Measurements from ENCODE around the gene DOLPP1. TPM values are rescaled to one million over a fixed set of nuclear protein-coding genes. Genes with fewer than 3 reads are reported as not detected.
A peak's percentile ranks its signal among the peaks of the same experiment; 100 is the strongest.

DOLPP1 gene
- total RNA-seq, 1 experiment from 2014 or later = 39.0 TPM

DNA sequence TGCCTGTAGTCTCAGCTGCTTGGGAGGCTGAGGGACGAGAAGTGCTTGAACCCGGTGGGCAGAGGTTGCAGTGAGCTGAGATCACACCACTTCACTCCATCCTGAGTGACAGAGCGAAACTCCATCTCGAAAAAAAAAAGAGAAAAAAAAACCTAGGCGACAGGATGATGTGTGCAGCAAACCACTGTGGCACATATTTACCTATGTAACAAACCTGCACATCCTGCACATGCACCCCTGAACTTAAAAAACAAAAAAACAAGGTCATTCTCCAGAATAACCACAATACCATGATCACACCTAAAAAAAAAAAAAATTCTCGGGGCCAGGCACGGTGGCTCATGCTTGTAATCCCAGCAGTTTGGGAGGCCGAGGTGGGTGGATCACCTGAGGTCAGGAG is 7.5 kb upstream of the DOLPP1 start:
- Histone ChIP-seq H3K36me3 (no peaks in the 10 kb centered on the region), H3K27me3 (no peaks in the 10 kb centered on the region), H3K4me1 (peaks cover 8% of the 10 kb centered on the region; the same call in 1 of the 2 replicates), H3K9me3 (replicated peaks) (no peaks in the 10 kb centered on the region), H3K4me3 (no peak overlapping the region), H3K27ac (no peak overlapping the region)
- no peak for DNase-seq

DNA sequence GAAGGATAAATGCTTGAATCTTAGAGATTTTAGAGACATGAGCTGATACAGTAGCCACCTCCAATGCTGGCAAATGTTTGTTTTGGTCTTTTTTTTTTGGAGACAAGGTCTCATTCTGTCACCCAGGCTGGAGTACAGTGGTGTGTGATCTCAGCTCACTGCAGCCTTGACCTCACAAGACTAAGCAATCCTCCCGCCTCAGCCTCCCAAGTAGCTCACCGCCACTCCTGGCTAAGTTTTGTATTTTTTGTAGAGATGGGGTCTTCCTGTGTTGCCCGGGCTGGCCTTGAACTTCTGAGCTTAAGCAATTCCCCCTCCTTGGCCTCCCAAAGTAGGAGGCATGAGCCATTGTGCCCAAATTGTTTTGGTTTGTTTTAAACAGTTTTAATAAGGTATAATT is 6.8 kb upstream of the DOLPP1 start:
- peaks cover 4% of the 10 kb centered on the region; the same call in 1 of the 2 replicates for H3K4me1 ChIP-seq
- DNase-seq = no peak
- no peaks in the 10 kb centered on the region for H3K36me3 ChIP-seq
- no peak overlapping the region for H3K27ac ChIP-seq
- H3K9me3 ChIP-seq (replicated peaks) = no peaks in the 10 kb centered on the region
- H3K27me3 ChIP-seq = no peaks in the 10 kb centered on the region
- no peak overlapping the region for H3K4me3 ChIP-seq

- no peak overlapping the region for H3K4me3 ChIP-seq
- DNase-seq = no peak
- H3K4me1 ChIP-seq = no peaks in the 10 kb centered on the region
- H3K36me3 ChIP-seq = no peaks in the 10 kb centered on the region
- H3K9me3 ChIP-seq (replicated peaks) = no peaks in the 10 kb centered on the region
- H3K27ac ChIP-seq = no peak overlapping the region
- H3K27me3 ChIP-seq = no peaks in the 10 kb centered on the region
Observed at GRCh38 chr9:129075996-129076639, 4.8 kb upstream of the DOLPP1 start.

DNA sequence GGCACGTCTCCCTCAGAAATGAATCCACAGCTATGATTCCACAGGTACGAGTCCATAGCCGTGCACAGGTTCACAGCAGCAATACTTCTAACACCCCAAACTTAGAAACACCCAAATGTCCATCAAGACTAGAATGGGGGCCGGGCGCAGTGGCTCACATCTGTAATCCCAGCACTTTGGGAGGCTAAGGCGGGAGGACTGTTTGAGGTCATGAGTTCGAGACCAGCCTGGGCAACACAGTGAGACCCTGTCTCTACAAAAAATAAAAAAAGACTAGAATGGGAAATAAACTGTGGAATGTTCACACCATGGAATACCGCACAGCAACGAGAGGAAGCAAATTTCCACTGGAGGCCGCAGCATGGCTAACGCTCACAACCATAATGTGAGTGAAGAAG is 4.3 kb upstream of the DOLPP1 start:
- Histone ChIP-seq H3K36me3 (no peaks in the 10 kb centered on the region), H3K4me3 (no peak overlapping the region), H3K27ac (no peak overlapping the region), H3K9me3 (replicated peaks) (no peaks in the 10 kb centered on the region), H3K27me3 (no peaks in the 10 kb centered on the region), H3K4me1 (no peaks in the 10 kb centered on the region)
- no peak for DNase-seq

DNA sequence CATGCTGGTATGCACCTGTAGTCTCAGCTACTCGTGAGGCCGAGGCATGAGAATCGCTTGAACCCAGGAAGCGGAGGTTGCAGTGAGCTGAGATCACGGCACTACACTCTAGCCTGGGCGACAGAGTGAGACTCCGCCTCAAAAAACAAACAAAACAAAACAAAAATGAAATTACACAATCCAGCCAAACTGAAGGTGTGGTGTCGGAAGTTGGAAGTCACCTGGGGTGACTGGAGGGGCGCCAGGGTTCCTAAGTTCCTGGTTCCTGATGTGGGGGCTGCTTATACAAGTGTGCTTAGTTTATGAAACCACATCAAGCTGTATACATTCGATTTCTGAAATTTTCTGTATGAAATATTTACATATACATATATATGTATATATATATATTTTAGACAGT is 3.7 kb upstream of the DOLPP1 start:
- Histone ChIP-seq H3K9me3 (replicated peaks) (no peaks in the 10 kb centered on the region), H3K4me3 (no peak overlapping the region)
- no peak for DNase-seq

DNA sequence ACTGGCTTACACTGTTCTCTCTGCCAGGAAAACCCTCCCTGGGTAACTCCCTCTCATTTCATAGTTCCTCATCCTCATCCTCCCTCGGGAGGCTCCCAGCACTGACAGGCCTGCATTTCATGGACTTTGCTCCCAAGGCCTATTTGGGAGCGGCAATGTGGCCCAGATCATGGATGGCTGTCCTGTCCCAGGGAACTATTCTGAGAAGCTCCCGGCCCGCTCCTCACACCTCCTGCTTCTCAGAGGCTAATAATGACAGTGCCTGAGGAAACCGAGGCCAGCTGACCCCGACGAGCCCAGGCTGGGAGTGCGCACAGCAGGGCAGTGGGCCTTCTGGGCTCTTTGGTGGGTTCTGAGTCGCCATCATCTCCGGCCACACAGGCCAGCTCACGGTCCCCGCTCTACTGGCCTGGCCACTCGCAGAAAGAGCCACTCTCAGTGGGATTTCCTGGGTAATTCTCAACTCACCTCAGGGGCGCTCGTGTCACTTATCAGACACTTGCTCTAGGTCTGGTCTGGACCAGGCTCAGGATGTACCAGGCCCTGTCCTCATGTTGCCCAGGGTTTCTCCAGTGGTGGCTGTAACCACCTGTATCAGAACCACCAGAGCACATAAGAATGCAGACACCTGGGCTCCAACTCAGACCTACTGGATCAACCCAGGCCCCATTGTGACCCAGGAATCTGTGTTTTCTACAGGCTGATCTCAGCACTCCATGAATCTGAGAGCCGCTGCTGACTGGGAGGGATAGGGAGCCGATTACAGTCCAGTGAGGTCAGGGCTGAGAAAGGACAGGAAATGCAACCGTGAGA is 2.0 kb upstream of the DOLPP1 start:
- no peak overlapping the region for H3K27ac ChIP-seq
- no peaks in the 10 kb centered on the region for H3K9me3 ChIP-seq (replicated peaks)
- H3K4me1 ChIP-seq = 0 out of 2 replicates have a peak, but pooled peaks cover 3% of the 10 kb centered on the region
- no peaks in the 10 kb centered on the region for H3K36me3 ChIP-seq
- no peak for DNase-seq
- H3K27me3 ChIP-seq = no peaks in the 10 kb centered on the region
- no peak overlapping the region for H3K4me3 ChIP-seq

More for the DNA sequence above, 3.7 kb upstream of the DOLPP1 start:
- no peaks in the 10 kb centered on the region for H3K36me3 ChIP-seq
- H3K27ac ChIP-seq = no peak overlapping the region
- 0 out of 2 replicates have a peak, but pooled peaks cover 3% of the 10 kb centered on the region for H3K4me1 ChIP-seq
- H3K27me3 ChIP-seq = no peaks in the 10 kb centered on the region

- Histone ChIP-seq H3K36me3 (peaks cover under 1% of the 10 kb centered on the region; the same call in 1 of the 2 replicates), H3K4me1 (0 out of 2 replicates have a peak, but pooled peaks cover 3% of the 10 kb centered on the region), H3K9me3 (replicated peaks) (no peaks in the 10 kb centered on the region), H3K27ac (no peak overlapping the region), H3K4me3 (peak overlapping the region; percentile 85), H3K27me3 (no peaks in the 10 kb centered on the region)
- DNase-seq = no peak
Observed at GRCh38 chr9:129079829-129080228, 1.1 kb upstream of the DOLPP1 start.

DNA sequence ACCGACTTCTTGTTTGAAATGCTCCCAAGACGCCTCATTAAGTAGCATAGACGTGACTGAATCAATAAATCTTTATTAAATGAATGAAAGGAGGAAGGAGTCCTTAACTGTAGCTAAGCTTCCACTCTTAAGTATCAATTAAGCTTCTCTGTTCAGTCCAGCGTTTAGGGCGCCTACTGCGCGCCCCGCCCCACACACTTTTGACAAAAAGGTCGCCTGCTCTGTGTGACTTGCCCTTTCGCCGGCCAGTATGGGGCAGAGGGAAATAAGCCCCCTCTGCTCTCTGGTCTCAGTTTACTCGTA is 662 bp upstream of the DOLPP1 start:
- H3K4me1 ChIP-seq = 0 out of 2 replicates have a peak, but pooled peaks cover 3% of the 10 kb centered on the region
- peak overlapping the region; percentile 85 for H3K4me3 ChIP-seq
- no peak overlapping the region for H3K27ac ChIP-seq
- peaks cover 5% of the 10 kb centered on the region for H3K36me3 ChIP-seq
- DNase-seq = no peak
- no peaks in the 10 kb centered on the region for H3K9me3 ChIP-seq (replicated peaks)
- no peaks in the 10 kb centered on the region for H3K27me3 ChIP-seq

GRCh38 chr9:129081388-129081904 is 535 bp downstream of the DOLPP1 start:
- Histone ChIP-seq H3K4me1 (0 out of 2 replicates have a peak, but pooled peaks cover 3% of the 10 kb centered on the region), H3K27me3 (no peaks in the 10 kb centered on the region), H3K27ac (peak overlapping the region; percentile 55), H3K9me3 (replicated peaks) (no peaks in the 10 kb centered on the region), H3K36me3 (peaks cover 16% of the 10 kb centered on the region), H3K4me3 (peak overlapping the region; percentile 85)
- DNase-seq = no peak

- Histone ChIP-seq H3K4me3 (no peak overlapping the region), H3K27me3 (no peaks in the 10 kb centered on the region), H3K36me3 (peaks cover 24% of the 10 kb centered on the region), H3K4me1 (0 out of 2 replicates have a peak, but pooled peaks cover 3% of the 10 kb centered on the region), H3K27ac (no peak overlapping the region), H3K9me3 (replicated peaks) (no peaks in the 10 kb centered on the region)
- DNase-seq = no peak
Observed at GRCh38 chr9:129084087-129084486, 3.2 kb downstream of the DOLPP1 start.

DNA sequence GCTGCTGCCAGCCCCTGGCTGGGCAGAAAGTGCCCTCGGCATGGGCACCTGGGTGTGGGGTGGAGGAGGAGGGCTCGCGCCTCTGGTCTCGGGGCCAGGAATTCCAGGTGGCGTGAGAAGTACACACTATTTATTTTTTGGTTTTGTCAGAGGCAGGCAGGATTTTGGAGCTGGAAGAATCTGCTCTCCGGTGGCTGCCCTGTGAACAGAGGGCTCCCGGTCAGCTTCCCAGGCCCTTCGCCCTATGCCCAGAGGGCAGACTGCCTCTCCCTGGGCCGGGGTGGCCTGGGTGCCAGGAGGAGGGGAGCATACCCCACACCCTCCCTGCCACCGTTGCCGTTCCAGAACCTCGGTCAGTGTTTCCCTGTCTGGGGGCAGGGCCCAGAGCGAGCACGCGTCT is 8.3 kb downstream of the DOLPP1 start:
- no peak for DNase-seq
- H3K36me3 ChIP-seq = peaks cover 24% of the 10 kb centered on the region
- no peak overlapping the region for H3K4me3 ChIP-seq
- H3K9me3 ChIP-seq (replicated peaks) = no peaks in the 10 kb centered on the region
- no peaks in the 10 kb centered on the region for H3K27me3 ChIP-seq
- no peaks in the 10 kb centered on the region for H3K4me1 ChIP-seq
- H3K27ac ChIP-seq = no peak overlapping the region

GRCh38 chr9:129093602-129094386 is 12.9 kb downstream of the DOLPP1 start:
- H3K36me3 ChIP-seq = peaks cover under 1% of the 10 kb centered on the region
- no peaks in the 10 kb centered on the region for H3K9me3 ChIP-seq (replicated peaks)
- H3K27ac ChIP-seq = no peak overlapping the region
- no peak for DNase-seq
- no peaks in the 10 kb centered on the region for H3K4me1 ChIP-seq
- no peak overlapping the region for H3K4me3 ChIP-seq
- no peaks in the 10 kb centered on the region for H3K27me3 ChIP-seq

DNA sequence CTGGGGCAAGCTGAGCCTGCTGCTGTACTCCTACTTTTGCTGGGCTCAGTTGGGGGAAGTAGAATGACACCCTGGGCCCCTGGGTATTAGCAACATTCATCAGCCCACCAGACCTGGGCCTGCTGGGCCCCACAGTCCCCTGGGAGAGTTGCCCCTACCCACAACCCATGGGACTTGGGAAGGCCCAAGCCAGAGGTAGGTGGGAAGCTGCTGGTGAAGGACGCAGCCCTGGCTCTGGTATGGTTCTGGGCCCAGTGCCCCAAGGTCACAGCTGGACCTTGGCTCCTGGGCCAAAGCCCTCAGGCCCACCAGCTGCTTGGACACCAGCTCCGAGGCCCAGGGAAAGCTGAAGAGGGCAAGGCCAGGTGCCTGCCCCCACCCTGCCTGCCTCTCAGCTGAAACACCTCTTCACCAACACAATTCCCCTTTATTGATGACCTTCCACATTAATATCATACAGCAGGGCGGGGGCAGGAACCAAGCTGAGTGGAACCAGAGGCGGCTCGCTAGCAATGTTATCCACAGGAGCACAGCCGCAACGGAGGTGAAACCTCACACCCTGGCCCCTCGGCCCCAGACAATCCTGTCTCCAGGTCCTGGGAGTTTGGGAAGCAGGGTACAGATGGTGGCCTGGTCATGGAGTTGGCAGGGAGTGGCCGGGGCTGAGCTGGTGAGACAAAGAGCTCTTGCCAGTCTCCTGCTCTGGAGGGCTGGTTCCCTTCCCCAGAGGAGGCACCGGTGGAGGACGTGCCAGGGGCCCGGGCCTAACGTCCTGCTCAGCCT is 13.7 kb downstream of the DOLPP1 start:
- Histone ChIP-seq H3K27ac (no peak overlapping the region), H3K4me1 (no peaks in the 10 kb centered on the region), H3K4me3 (no peak overlapping the region), H3K9me3 (replicated peaks) (no peaks in the 10 kb centered on the region), H3K27me3 (no peaks in the 10 kb centered on the region), H3K36me3 (no peaks in the 10 kb centered on the region; the same call in 1 of the 2 replicates)
- no peak for DNase-seq

DNA sequence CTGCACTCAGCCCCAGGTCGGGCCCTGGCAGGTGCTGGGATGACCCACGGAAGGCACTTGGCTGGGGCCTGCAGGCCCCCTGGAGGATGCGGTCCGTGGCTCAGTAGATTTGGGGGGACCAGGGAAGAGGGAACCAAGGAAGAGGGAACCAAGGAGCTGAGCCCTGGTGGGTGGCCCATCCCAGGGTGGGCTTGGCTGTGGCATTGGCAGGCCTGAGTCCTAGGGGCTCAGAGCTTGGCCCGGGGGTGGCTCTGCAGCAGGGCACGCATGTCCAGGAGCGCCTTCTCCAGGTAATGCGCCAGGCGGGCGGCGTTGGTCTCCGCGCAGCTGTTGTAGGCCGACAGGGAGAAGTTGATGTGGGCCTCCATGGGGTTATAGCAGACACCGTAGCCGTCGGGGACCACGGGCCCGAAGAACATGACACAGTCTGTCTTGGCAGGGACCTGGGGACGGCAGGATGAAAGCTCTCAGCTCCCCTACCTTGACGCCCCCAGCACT is 14.3 kb downstream of the DOLPP1 start:
- no peak for DNase-seq
- H3K4me1 ChIP-seq = no peaks in the 10 kb centered on the region

More for the DNA sequence above, 14.3 kb downstream of the DOLPP1 start:
- Histone ChIP-seq H3K36me3 (no peaks in the 10 kb centered on the region), H3K4me3 (no peak overlapping the region), H3K9me3 (replicated peaks) (no peaks in the 10 kb centered on the region), H3K27me3 (no peaks in the 10 kb centered on the region), H3K27ac (no peak overlapping the region)

All from SJCRH30 (cell line).